ENCODE measurements around the gene TRAPPC10. TPM values are rescaled to one million over a fixed set of nuclear protein-coding genes. Genes with fewer than 3 reads are reported as not detected.

TRAPPC10 gene
- total and polyA plus RNA-seq, 10 of the 15 experiments (the other 5 are each of a cell fraction or from before 2014, with no cell fraction given), result 1.1 to 39.6 (median 28.2) TPM

DNA sequence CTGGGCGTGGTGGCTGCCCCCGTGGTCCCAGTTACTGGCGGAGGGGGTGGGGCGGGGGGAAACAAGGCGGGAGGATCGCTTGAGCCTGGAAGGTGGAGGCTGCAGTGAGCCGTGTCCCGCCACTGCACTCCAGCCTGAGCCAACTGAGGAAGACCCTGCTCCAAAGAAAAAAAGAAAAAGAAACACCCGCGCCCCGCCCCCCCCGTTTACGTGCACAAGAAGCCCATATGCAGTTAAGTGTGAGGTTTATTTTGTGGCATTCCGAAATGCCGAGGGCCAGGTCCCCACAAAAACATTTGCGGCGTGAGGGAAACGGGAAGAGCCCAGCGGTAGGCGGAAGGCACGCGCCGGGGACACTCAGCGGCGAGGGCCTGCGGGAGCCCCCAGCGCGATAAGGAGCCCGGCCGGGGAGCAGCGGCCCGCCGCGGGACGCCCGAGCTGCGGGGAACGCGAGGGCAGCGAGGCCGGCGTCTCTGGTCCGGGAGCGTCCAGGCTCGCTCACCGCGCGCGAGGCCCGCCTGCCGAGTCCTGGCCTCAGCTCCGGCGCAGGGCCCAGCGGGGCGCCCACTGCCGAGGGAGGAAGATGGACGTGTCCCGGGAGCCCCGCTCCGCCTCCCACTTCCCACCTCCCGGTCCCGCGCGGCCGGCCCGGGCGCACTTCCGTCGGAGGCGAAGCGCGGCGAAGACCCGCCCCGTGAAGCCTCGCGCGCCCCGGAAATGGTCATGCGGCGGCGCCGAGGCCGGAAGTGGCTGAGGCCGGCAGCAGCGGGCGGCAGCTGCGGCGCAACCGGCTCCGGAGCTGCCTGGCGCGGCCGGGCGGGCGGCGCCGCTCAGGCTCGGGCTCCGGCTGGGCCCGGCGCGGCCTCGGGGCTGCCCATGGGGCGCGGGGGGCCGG, at the start of gene TRAPPC10 (continued):
- TF ChIP-seq, protein P1, sequence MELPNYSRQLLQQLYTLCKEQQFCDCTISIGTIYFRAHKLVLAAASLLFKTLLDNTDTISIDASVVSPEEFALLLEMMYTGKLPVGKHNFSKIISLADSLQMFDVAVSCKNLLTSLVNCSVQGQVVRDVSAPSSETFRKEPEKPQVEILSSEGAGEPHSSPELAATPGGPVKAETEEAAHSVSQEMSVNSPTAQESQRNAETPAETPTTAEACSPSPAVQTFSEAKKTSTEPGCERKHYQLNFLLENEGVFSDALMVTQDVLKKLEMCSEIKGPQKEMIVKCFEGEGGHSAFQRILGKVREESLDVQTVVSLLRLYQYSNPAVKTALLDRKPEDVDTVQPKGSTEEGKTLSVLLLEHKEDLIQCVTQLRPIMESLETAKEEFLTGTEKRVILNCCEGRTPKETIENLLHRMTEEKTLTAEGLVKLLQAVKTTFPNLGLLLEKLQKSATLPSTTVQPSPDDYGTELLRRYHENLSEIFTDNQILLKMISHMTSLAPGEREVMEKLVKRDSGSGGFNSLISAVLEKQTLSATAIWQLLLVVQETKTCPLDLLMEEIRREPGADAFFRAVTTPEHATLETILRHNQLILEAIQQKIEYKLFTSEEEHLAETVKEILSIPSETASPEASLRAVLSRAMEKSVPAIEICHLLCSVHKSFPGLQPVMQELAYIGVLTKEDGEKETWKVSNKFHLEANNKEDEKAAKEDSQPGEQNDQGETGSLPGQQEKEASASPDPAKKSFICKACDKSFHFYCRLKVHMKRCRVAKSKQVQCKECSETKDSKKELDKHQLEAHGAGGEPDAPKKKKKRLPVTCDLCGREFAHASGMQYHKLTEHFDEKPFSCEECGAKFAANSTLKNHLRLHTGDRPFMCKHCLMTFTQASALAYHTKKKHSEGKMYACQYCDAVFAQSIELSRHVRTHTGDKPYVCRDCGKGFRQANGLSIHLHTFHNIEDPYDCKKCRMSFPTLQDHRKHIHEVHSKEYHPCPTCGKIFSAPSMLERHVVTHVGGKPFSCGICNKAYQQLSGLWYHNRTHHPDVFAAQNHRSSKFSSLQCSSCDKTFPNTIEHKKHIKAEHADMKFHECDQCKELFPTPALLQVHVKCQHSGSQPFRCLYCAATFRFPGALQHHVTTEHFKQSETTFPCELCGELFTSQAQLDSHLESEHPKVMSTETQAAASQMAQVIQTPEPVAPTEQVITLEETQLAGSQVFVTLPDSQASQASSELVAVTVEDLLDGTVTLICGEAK (IDR thresholded peaks at IDR 0.05; ENCODE audit: borderline replicate concordance), result peak; percentile 67; the same call in 1 of the 2 replicates
- TF ChIP-seq, protein P2, sequence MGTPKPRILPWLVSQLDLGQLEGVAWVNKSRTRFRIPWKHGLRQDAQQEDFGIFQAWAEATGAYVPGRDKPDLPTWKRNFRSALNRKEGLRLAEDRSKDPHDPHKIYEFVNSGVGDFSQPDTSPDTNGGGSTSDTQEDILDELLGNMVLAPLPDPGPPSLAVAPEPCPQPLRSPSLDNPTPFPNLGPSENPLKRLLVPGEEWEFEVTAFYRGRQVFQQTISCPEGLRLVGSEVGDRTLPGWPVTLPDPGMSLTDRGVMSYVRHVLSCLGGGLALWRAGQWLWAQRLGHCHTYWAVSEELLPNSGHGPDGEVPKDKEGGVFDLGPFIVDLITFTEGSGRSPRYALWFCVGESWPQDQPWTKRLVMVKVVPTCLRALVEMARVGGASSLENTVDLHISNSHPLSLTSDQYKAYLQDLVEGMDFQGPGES (IDR thresholded peaks at IDR 0.05), result no peak
- TF ChIP-seq, protein P3, sequence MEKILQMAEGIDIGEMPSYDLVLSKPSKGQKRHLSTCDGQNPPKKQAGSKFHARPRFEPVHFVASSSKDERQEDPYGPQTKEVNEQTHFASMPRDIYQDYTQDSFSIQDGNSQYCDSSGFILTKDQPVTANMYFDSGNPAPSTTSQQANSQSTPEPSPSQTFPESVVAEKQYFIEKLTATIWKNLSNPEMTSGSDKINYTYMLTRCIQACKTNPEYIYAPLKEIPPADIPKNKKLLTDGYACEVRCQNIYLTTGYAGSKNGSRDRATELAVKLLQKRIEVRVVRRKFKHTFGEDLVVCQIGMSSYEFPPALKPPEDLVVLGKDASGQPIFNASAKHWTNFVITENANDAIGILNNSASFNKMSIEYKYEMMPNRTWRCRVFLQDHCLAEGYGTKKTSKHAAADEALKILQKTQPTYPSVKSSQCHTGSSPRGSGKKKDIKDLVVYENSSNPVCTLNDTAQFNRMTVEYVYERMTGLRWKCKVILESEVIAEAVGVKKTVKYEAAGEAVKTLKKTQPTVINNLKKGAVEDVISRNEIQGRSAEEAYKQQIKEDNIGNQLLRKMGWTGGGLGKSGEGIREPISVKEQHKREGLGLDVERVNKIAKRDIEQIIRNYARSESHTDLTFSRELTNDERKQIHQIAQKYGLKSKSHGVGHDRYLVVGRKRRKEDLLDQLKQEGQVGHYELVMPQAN (conservative IDR thresholded peaks at IDR 0.05), result peak; percentile 80
- TF ChIP-seq ZNF622 (IDR thresholded peaks at IDR 0.05) (no peak), DPF2 (IDR thresholded peaks at IDR 0.05) (peak; percentile 88), MEF2B (IDR thresholded peaks at IDR 0.05; ENCODE audit: partially characterized antibody, poor library complexity, severe bottlenecking) (no peak), RUNX3 (IDR thresholded peaks at IDR 0.05; ENCODE audit: low read length) (peak; percentile 26; the same call in 1 of the 2 replicates), GATAD2B (conservative IDR thresholded peaks at IDR 0.05; ENCODE audit: low read depth) (peak; percentile 82), MTA3 (IDR thresholded peaks at IDR 0.05; ENCODE audit: borderline replicate concordance, low read length) (no peak), YY1 (IDR thresholded peaks at IDR 0.05; ENCODE audit: low read depth, low read length) (peak; percentile 41), NR2C2 (IDR thresholded peaks at IDR 0.05; ENCODE audit: borderline replicate concordance, control insufficient read depth, insufficient read length, low read depth) (no peak), STAT1 (conservative IDR thresholded peaks at IDR 0.05) (0 out of 2 replicates have a peak, but pooled peaks have one; percentile 72), KAT2A (conservative IDR thresholded peaks at IDR 0.05; ENCODE audit: control insufficient read depth, low read depth, low read length) (no peak), CHD1 (IDR thresholded peaks at IDR 0.05; ENCODE audit: low read depth, low read length) (no peak), FOS (IDR thresholded peaks at IDR 0.05; ENCODE audit: borderline replicate concordance, extremely low read depth, insufficient read length) (no peak), CBX5 (IDR thresholded peaks at IDR 0.05; ENCODE audit: low read depth) (no peak), EED (IDR thresholded peaks at IDR 0.05; ENCODE audit: low read depth) (no peak), NFYB (IDR thresholded peaks at IDR 0.05; ENCODE audit: insufficient read depth, low read depth, low read length) (no peak)
- TF ChIP-seq, protein P4, sequence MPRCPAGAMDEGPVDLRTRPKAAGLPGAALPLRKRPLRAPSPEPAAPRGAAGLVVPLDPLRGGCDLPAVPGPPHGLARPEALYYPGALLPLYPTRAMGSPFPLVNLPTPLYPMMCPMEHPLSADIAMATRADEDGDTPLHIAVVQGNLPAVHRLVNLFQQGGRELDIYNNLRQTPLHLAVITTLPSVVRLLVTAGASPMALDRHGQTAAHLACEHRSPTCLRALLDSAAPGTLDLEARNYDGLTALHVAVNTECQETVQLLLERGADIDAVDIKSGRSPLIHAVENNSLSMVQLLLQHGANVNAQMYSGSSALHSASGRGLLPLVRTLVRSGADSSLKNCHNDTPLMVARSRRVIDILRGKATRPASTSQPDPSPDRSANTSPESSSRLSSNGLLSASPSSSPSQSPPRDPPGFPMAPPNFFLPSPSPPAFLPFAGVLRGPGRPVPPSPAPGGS (IDR thresholded peaks at IDR 0.05; ENCODE audit: borderline replicate concordance, insufficient read depth, low read depth, low read length, poor library complexity, severe bottlenecking), result peak; percentile 30
- TF ChIP-seq, protein P5, sequence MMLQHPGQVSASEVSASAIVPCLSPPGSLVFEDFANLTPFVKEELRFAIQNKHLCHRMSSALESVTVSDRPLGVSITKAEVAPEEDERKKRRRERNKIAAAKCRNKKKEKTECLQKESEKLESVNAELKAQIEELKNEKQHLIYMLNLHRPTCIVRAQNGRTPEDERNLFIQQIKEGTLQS (IDR thresholded peaks at IDR 0.05; ENCODE audit: borderline replicate concordance, extremely low read depth, low read depth, low read length), result peak; percentile 68; the same call in 1 of the 2 replicates

Measured in GM12878 (cell line).